HG02759 (cell line): ENCODE measurements around the gene FAM9B.

Experiments used
- ATAC-seq: cut with Tn5 transposase; IDR thresholded peaks from one replicate; pipeline ENCODE4 v1.9.1; 2021; ENCODE audit warnings: mild to moderate bottlenecking, moderate library complexity; ENCODE audit not compliant: unreplicated experiment

The FAM9B gene

DNA sequence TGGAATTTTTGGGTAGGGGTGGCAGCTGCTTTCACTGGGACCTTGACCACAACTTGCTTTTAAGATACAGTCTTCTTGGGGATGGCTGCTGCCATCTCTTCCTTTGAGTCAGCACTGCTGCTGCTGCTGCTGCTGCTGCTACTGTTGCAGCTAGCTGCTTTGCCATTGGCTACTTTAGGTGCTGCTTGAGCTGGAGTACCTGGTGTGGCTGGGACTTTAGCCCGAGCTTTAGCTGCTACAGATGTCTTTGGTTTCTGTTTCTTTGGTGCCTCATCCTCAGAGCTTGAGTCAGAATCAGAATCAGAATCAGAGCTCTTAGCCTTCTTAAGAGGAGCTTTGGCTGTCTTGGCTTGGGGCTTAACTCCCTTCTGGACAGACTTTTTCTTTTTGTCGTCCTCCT is 52.2 kb downstream of the FAM9B start:
- no peak for ATAC-seq

DNA sequence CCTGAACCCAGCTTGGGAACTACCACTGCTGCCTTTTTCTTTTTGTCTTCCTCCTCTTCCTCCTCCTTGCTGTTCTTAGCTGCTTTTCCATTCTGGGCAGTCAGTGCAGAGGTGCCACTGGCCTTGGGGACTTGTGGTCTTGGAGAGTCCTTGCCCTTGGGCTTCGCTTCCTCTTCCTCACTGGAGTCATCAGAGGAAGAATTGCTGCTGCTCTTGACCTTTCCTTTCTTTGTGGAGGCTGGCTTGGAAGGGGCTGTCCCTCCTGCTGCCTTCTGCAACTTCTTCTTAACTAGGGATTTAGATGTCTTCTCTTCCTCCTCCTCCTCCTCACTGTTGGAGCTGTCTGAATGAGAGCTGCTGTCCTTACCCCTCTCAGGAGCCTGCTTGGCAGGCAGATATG is 53.2 kb downstream of the FAM9B start:
- no peak for ATAC-seq
